ENCODE data around the gene HIVEP3.
"Not testable (repeated sequence)": the region's sequence is repeated elsewhere in the genome, so short reads cannot be mapped to it uniquely, and the experiment has no call there.

Gene HIVEP3

DNA sequence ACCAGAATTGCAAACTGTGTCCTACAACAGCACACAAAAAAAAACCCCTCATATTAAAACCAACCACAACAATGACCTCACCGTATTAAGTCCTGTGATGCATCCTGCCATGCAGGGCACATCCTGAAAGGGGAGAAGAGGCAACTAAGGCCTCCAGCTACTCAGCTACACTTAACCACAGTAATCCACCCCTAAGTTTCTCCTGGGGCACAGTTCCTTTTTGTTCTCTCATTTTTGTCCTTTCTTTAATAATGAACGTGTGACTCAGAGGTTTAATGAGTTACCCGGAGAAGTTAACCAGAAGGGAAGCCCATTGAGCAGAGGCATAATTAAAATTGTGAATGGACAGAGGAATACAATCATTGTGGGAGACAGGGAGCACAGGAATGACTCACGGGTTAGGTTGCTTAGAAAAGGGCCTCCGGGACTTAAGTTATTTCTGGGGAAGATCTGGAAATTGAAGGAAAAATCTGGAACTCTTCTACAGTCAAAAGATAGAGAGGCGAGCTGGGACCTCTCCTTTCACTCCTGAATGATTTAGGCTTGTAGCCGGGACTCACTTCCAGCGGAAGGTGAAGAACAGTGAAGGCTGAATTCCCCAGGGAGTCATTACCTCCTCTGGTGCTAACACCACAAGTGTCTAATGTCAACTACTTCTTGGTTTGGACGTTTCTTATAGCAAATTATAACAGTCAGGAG, 36.9 kb upstream of the HIVEP3 start:
- TF ChIP-seq, protein P1, sequence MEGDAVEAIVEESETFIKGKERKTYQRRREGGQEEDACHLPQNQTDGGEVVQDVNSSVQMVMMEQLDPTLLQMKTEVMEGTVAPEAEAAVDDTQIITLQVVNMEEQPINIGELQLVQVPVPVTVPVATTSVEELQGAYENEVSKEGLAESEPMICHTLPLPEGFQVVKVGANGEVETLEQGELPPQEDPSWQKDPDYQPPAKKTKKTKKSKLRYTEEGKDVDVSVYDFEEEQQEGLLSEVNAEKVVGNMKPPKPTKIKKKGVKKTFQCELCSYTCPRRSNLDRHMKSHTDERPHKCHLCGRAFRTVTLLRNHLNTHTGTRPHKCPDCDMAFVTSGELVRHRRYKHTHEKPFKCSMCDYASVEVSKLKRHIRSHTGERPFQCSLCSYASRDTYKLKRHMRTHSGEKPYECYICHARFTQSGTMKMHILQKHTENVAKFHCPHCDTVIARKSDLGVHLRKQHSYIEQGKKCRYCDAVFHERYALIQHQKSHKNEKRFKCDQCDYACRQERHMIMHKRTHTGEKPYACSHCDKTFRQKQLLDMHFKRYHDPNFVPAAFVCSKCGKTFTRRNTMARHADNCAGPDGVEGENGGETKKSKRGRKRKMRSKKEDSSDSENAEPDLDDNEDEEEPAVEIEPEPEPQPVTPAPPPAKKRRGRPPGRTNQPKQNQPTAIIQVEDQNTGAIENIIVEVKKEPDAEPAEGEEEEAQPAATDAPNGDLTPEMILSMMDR (IDR thresholded peaks at IDR 0.05) = no peak
- no peak overlapping the region for H3K9ac ChIP-seq
- no peaks in the 10 kb centered on the region for H3K27me3 ChIP-seq (ENCODE audit: control insufficient read depth, insufficient read depth, low read length)
- H2AFZ ChIP-seq = no peak overlapping the region
- H3K9me3 ChIP-seq (ENCODE audit: control insufficient read depth, low read length) = no peaks in the 10 kb centered on the region
- no peak overlapping the region for H3K27ac ChIP-seq
- H3K36me3 ChIP-seq (ENCODE audit: control insufficient read depth, insufficient read depth, low read length) = no peaks in the 10 kb centered on the region
- H3K4me3 ChIP-seq (ENCODE audit: low read depth, low read length) = no peak overlapping the region
- H3K4me1 ChIP-seq = no peaks in the 10 kb centered on the region
- no peak overlapping the region for H3K4me2 ChIP-seq (ENCODE audit: low read length)
- H3K79me2 ChIP-seq = no peaks in the 10 kb centered on the region

DNA sequence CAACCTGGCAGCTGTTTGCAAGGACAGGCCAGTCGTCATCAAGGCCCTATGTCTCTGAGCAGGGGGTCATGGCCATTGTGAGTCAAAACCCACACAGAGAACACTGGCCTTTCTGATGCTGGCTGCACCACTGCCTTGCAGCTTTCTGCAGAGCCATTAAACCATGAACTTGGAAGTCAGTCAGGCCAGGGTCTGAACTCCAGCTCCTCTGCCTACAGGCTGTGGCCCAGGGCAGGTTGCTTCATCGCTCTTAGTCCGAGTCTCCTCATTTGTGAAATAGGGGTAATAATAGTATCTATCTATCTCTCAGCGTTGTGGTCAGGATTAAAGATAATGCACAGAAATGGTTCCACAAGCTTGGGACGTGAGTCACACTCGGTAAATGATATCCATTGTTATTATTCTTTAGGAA, 35.8 kb upstream of the HIVEP3 start:
- no peaks in the 10 kb centered on the region for H3K79me2 ChIP-seq
- TF ChIP-seq, protein P1 (IDR thresholded peaks at IDR 0.05) = no peak
- H3K36me3 ChIP-seq (ENCODE audit: control insufficient read depth, insufficient read depth, low read length) = no peaks in the 10 kb centered on the region
- H3K9ac ChIP-seq = no peak overlapping the region
- no peak overlapping the region for H3K27ac ChIP-seq
- H3K9me3 ChIP-seq (ENCODE audit: control insufficient read depth, low read length) = no peaks in the 10 kb centered on the region
- no peaks in the 10 kb centered on the region for H3K4me1 ChIP-seq
- H2AFZ ChIP-seq = no peak overlapping the region
- no peak overlapping the region for H3K4me3 ChIP-seq (ENCODE audit: low read depth, low read length)
- no peaks in the 10 kb centered on the region for H3K27me3 ChIP-seq (ENCODE audit: control insufficient read depth, insufficient read depth, low read length)
- no peak overlapping the region for H3K4me2 ChIP-seq (ENCODE audit: low read length)

DNA sequence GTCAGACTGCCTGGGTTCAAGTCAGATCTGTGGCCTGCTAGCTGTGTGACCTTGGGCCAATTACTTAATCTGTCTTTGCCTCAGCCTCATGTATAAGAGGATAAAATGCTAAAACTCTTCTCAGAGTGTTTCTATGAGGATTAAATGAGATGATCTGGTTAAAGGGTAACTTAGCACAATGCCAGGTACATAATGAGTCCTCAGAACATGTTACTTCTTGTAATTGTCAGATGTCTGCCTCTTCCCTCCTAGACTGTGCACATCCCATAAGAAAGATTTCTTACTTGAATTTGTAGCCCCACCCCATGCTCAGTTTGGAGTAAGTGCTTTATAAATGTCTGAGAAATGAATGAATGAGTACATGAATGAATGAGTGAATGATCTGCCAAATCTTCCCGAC, 34.6 kb upstream of the HIVEP3 start:
- no peaks in the 10 kb centered on the region for H3K79me2 ChIP-seq
- no peaks in the 10 kb centered on the region for H3K27me3 ChIP-seq (ENCODE audit: control insufficient read depth, insufficient read depth, low read length)
- H3K27ac ChIP-seq = no peak overlapping the region
- no peaks in the 10 kb centered on the region for H3K9me3 ChIP-seq (ENCODE audit: control insufficient read depth, low read length)
- H3K4me3 ChIP-seq (ENCODE audit: low read depth, low read length) = no peak overlapping the region
- TF ChIP-seq, protein P1 (IDR thresholded peaks at IDR 0.05) = no peak
- no peak overlapping the region for H2AFZ ChIP-seq
- H3K4me1 ChIP-seq = no peaks in the 10 kb centered on the region
- no peak overlapping the region for H3K4me2 ChIP-seq (ENCODE audit: low read length)
- no peaks in the 10 kb centered on the region for H3K36me3 ChIP-seq (ENCODE audit: control insufficient read depth, insufficient read depth, low read length)
- H3K9ac ChIP-seq = no peak overlapping the region

DNA sequence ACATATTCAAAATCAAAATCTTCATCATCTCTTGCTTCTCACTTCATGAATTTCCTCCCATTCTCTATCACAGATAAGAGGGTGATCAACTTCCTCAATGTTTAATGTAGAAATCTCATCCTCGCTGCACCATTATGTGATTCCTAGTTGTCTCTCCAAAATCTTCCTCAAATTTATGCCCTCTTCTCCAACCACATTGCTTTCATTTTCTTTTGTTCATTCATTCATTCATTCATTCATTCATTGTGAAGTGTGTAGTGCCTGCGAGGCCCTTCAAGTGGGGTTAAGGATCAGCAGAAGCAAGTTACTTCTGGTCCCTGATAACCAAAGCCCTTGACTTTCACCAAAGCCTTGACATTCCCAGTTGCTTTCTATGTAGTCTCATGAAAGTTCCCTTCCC, 33.5 kb upstream of the HIVEP3 start:
- Histone ChIP-seq H3K27me3 (ENCODE audit: control insufficient read depth, insufficient read depth, low read length) (no peaks in the 10 kb centered on the region), H2AFZ (no peak overlapping the region), H3K4me2 (ENCODE audit: low read length) (no peak overlapping the region), H3K4me1 (no peaks in the 10 kb centered on the region), H3K9me3 (ENCODE audit: control insufficient read depth, low read length) (no peaks in the 10 kb centered on the region), H3K9ac (no peak overlapping the region), H3K36me3 (ENCODE audit: control insufficient read depth, insufficient read depth, low read length) (no peaks in the 10 kb centered on the region), H3K4me3 (ENCODE audit: low read depth, low read length) (no peak overlapping the region), H3K79me2 (no peaks in the 10 kb centered on the region), H3K27ac (no peak overlapping the region)
- TF ChIP-seq, protein P1 (IDR thresholded peaks at IDR 0.05) = no peak

DNA sequence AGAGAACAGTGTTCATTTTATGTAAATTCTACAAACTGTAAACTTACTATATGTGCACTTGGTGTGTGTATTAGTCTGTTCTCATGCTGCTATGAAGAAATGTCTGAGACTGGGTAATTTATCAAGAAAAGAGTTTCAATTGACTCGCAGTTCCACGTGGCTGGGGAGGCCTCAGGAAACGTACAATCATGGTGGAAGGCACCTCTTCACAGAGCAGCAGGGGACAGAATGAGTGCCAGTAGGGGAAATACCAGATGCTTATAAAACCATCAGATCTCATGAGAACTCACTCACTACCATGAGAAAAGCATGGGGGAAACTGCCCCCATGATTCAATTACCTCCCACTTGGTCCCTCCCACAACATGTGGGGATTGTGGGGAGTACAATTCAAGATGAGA, 32.8 kb upstream of the HIVEP3 start:
- not testable (repeated sequence) for H2AFZ ChIP-seq; H3K4me3 ChIP-seq (ENCODE audit: low read depth, low read length); H3K36me3 ChIP-seq (ENCODE audit: control insufficient read depth, insufficient read depth, low read length); H3K4me1 ChIP-seq; H3K9ac ChIP-seq; H3K27me3 ChIP-seq (ENCODE audit: control insufficient read depth, insufficient read depth, low read length); H3K9me3 ChIP-seq (ENCODE audit: control insufficient read depth, low read length); H3K79me2 ChIP-seq; H3K4me2 ChIP-seq (ENCODE audit: low read length); H3K27ac ChIP-seq

Measured in parathyroid adenoma (tissue), 2 donors.